Peyer's patch (tissue), 4 donors: ENCODE results near the gene ZNF541. TPM values are rescaled to one million over a fixed set of nuclear protein-coding genes. Genes with fewer than 3 reads are reported as not detected.
A peak's percentile ranks its signal among the peaks of the same experiment; 100 is the strongest.

Source experiments
- DNase-seq, 3 donors: peaks; one replicate each; pipeline ENCODE4 v3.0.0-alpha.2; 2017 to 2019
- H3K27ac ChIP-seq, 4 donors: fragments of 200-600 bp; sonication (generic); one replicate each; pipeline ENCODE4 v1.5.1; 2016 to 2019
- H3K27me3 ChIP-seq, 2 donors: fragments of 200-600 bp; sonication (generic); one replicate each; pipeline ENCODE4 v1.5.1; 2019
- H3K36me3 ChIP-seq, 3 donors: fragments of 200-600 bp; sonication (generic); one replicate each; pipeline ENCODE4 v1.5.1; 2016 to 2019
- H3K4me1 ChIP-seq, 4 donors: fragments of 200-600 bp; sonication (generic); one replicate each; pipeline ENCODE4 v1.5.1; 2016 to 2019
- H3K4me3 ChIP-seq, 4 donors: fragments of 200-600 bp; sonication (generic); 1 replicate in 3 of 4; 2 replicates in 1 of 4; pipeline ENCODE4 v1.5.1; 2016 to 2019; ENCODE audit warnings: mild to moderate bottlenecking in 1 of 4
- H3K9me3 ChIP-seq, 4 donors: fragments of 200-600 bp; sonication (generic); one replicate each; pipeline ENCODE4 v1.5.1; 2016 to 2019; ENCODE audit warnings: mild to moderate bottlenecking in 1 of 4
- CTCF ChIP-seq, 6 experiments: fragments of 450-650 bp in 4 of 6; fragments of 200-600 bp in 2 of 6; sonication (generic) in 1 of 6; IDR thresholded peaks; one replicate each; pipeline ENCODE4 v1.5.1; 2017 to 2019; ENCODE audit warnings: antibody characterized with exemption in 6 of 6, mild to moderate bottlenecking in 3 of 6, moderate library complexity in 1 of 6
- POLR2A ChIP-seq, 2 donors: fragments of 450-650 bp; IDR thresholded peaks; one replicate each; pipeline ENCODE4 v1.5.1; 2017; ENCODE audit warnings: antibody characterized with exemption in 2 of 2, mild to moderate bottlenecking in 2 of 2, moderate library complexity in 2 of 2
- total RNA-seq, 4 donors: library from RNA; depleted of rRNA; stranded (reverse); fragments of >200 nt; gene quantifications; one replicate each; pipeline ENCODE4 v1.1.0, GENCODE V29; 2016

ZNF541 gene
- total RNA-seq, 4 donors from 2014 or later = not detected

- no peak for TF ChIP-seq CTCF (IDR thresholded peaks at IDR 0.05)
- no peak for TF ChIP-seq POLR2A (IDR thresholded peaks at IDR 0.05)
- Histone ChIP-seq H3K4me3 (no peak overlapping the region), H3K36me3 (no peaks in the 10 kb centered on the region), H3K9me3 (no peaks in the 10 kb centered on the region), H3K27me3 (no peaks in the 10 kb centered on the region), H3K27ac (no peak overlapping the region), H3K4me1 (peaks cover 0 to 5% (median 0%) of the 10 kb centered on the region in 4 donors)
- no peak for DNase-seq
These were observed 11.9 kb downstream of the ZNF541 start for GRCh38 chr19:47560999-47561398.

- TF ChIP-seq CTCF (IDR thresholded peaks at IDR 0.05) (no peak), POLR2A (IDR thresholded peaks at IDR 0.05) (no peak)
- H3K9me3 ChIP-seq = no peaks in the 10 kb centered on the region
- no peak for DNase-seq
- H3K27me3 ChIP-seq = peaks cover 0 to 3% of the 10 kb centered on the region in 2 donors
- H3K36me3 ChIP-seq = no peaks in the 10 kb centered on the region
- no peak overlapping the region for H3K27ac ChIP-seq
- no peak overlapping the region for H3K4me3 ChIP-seq
- no peaks in the 10 kb centered on the region for H3K4me1 ChIP-seq
These were observed 22.8 kb downstream of the ZNF541 start for GRCh38 chr19:47550129-47550528.

GRCh38 chr19:47549261-47549862, 23.6 kb downstream of the ZNF541 start:
- no peak overlapping the region for H3K27ac ChIP-seq
- H3K4me3 ChIP-seq = no peak overlapping the region
- TF ChIP-seq POLR2A (IDR thresholded peaks at IDR 0.05) (no peak), CTCF (IDR thresholded peaks at IDR 0.05) (no peak)
- no peaks in the 10 kb centered on the region for H3K4me1 ChIP-seq
- no peak for DNase-seq
- H3K9me3 ChIP-seq = no peaks in the 10 kb centered on the region
- H3K36me3 ChIP-seq = no peaks in the 10 kb centered on the region
- H3K27me3 ChIP-seq = peaks cover 0 to 7% of the 10 kb centered on the region in 2 donors

GRCh38 chr19:47547199-47547598, 25.7 kb downstream of the ZNF541 start:
- peaks cover 0 to 7% of the 10 kb centered on the region in 2 donors for H3K27me3 ChIP-seq
- TF ChIP-seq POLR2A (IDR thresholded peaks at IDR 0.05) (no peak), CTCF (IDR thresholded peaks at IDR 0.05) (no peak)
- H3K36me3 ChIP-seq = no peaks in the 10 kb centered on the region
- no peak for DNase-seq
- H3K4me1 ChIP-seq = no peaks in the 10 kb centered on the region
- H3K4me3 ChIP-seq = no peak overlapping the region
- no peak overlapping the region for H3K27ac ChIP-seq
- H3K9me3 ChIP-seq = no peaks in the 10 kb centered on the region

GRCh38 chr19:47545061-47545948, 27.6 kb downstream of the ZNF541 start:
- no peak for DNase-seq
- H3K4me1 ChIP-seq = no peaks in the 10 kb centered on the region
- TF ChIP-seq POLR2A (IDR thresholded peaks at IDR 0.05) (no peak), CTCF (IDR thresholded peaks at IDR 0.05) (no peak)
- no peaks in the 10 kb centered on the region for H3K36me3 ChIP-seq
- H3K9me3 ChIP-seq = no peaks in the 10 kb centered on the region
- H3K27me3 ChIP-seq = peaks cover 0 to 7% of the 10 kb centered on the region in 2 donors
- peak overlapping the region in 3 of 4 donors; percentile 4 to 17 (median 15) for H3K4me3 ChIP-seq
- no peak overlapping the region for H3K27ac ChIP-seq
